Ascending aorta (tissue), 2 donors: ENCODE results near the gene IL18RAP. TPM values are rescaled to one million over a fixed set of nuclear protein-coding genes. Genes with fewer than 3 reads are reported as not detected.

Experiments
- DNase-seq, 2 donors: peaks; one replicate each; pipeline ENCODE4 v3.0.0-alpha.2; 2019; ENCODE audit warnings: low spot score in 2 of 2
- H3K27ac ChIP-seq, 2 donors: fragments of 200-600 bp; sonication (generic); one replicate each; pipeline ENCODE4 v1.5.1; 2016 to 2017; ENCODE audit warnings: mild to moderate bottlenecking in 1 of 2
- H3K27me3 ChIP-seq: fragments of 200-600 bp; sonication (generic); one replicate; pipeline ENCODE4 v1.5.1; 2017
- H3K36me3 ChIP-seq, 2 donors: fragments of 200-600 bp; sonication (generic); one replicate each; pipeline ENCODE4 v1.5.1; 2016
- H3K4me1 ChIP-seq, 2 donors: fragments of 200-600 bp; sonication (generic); one replicate each; pipeline ENCODE4 v1.5.1; 2016 to 2017; ENCODE audit warnings: mild to moderate bottlenecking in 1 of 2
- H3K4me3 ChIP-seq, 2 donors: fragments of 200-600 bp; sonication (generic); one replicate each; pipeline ENCODE4 v1.5.1; 2016 to 2017; ENCODE audit warnings: mild to moderate bottlenecking in 1 of 2
- H3K9me3 ChIP-seq, 2 donors: fragments of 200-600 bp; sonication (generic); one replicate each; pipeline ENCODE4 v1.5.1; 2016
- intact Hi-C: fragments of 100-400 bp; cut with DNase I; formaldehyde crosslinking; loops from one replicate; pipeline ENCODE4 v1.15.1; 2023
- total RNA-seq: library from RNA; depleted of rRNA; stranded (reverse); fragments of >200 nt; gene quantifications from one replicate; pipeline ENCODE4 v1.1.0, GENCODE V29; 2016
- TF ChIP-seq, protein P1 (sequence below), 3 experiments: fragments of 200-600 bp in 2 of 3; fragments of 450-650 bp in 1 of 3; sonication (generic) in 2 of 3; IDR thresholded peaks; one replicate each; pipeline ENCODE4 v1.5.1; 2016 to 2019; ENCODE audit warnings: antibody characterized with exemption in 3 of 3, mild to moderate bottlenecking in 1 of 3, moderate library complexity in 1 of 3

The IL18RAP gene
- total RNA-seq, 1 donor from 2014 or later = 0.11 TPM

DNA sequence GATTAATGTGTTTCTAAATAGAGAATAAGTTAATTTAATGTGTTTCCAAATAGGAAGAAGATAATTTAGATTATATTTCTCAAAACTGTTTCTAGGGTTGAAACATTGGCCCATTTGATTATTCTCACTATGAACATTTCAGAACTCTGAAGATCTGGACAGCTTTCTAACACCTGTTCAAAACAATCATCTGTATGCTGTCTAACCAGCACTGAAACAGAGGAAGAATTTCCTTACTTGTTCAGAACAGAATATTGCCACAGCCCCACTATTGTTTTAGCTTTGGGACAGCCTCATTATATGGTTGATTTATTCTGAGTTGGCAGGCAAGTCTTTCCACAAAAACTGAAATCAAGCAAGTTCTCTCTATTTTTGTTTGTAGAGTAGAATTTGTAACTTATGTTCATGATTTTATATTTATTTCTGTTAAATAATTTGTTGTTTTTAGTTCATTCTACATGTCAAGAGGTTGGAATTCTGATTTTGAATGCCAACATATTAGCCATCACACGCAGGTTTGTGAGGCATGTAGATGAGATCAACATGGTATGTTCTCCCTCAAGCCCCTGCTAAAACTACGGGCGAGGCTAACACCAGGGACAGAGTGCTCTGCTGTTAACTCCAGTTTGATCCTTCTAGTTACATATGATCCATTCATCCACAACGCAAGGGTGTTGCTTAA, 11.2 kb downstream of the IL18RAP start:
- Histone ChIP-seq H3K9me3 (no peaks in the 10 kb centered on the region), H3K27ac (no peak overlapping the region), H3K4me1 (no peaks in the 10 kb centered on the region), H3K4me3 (no peak overlapping the region), H3K27me3 (no peaks in the 10 kb centered on the region), H3K36me3 (no peaks in the 10 kb centered on the region)
- no peak for DNase-seq
- intact Hi-C loops = no loop called here
- TF ChIP-seq, protein P1, sequence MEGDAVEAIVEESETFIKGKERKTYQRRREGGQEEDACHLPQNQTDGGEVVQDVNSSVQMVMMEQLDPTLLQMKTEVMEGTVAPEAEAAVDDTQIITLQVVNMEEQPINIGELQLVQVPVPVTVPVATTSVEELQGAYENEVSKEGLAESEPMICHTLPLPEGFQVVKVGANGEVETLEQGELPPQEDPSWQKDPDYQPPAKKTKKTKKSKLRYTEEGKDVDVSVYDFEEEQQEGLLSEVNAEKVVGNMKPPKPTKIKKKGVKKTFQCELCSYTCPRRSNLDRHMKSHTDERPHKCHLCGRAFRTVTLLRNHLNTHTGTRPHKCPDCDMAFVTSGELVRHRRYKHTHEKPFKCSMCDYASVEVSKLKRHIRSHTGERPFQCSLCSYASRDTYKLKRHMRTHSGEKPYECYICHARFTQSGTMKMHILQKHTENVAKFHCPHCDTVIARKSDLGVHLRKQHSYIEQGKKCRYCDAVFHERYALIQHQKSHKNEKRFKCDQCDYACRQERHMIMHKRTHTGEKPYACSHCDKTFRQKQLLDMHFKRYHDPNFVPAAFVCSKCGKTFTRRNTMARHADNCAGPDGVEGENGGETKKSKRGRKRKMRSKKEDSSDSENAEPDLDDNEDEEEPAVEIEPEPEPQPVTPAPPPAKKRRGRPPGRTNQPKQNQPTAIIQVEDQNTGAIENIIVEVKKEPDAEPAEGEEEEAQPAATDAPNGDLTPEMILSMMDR (IDR thresholded peaks at IDR 0.05) = no peak

DNA sequence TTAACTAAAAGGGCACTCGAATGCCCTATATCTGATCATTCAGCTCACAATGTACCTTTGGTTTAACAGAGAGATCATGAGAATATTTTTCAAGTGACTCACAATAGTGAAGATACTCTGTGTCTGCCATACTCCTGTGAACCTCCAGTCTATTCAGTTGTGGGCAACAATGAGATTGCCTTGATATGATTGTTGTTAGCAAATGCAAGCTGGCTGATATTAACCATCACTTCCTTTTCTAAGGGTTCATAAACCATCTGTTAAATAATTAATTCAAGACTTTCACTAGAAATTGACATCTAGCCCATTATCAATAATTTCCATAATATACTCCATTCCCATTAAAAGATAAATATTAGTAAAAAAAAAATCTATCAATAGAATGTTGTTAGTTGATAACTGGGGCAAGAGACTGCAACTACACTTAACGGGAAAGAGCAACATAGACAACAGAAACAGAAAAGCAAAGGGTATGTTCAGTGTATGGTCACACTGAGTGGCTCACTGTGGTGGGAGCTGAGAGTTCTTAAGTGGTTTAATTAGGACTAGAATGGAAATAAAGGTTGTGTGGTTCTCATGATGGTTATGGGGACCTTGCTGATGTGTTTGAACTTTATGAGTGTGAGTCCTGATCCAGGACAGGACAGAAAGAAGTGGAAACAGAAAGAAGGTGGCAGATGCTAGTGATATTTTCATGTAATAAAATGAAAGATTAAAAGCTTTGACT, 11.9 kb downstream of the IL18RAP start:
- DNase-seq = no peak
- H3K27me3 ChIP-seq = no peaks in the 10 kb centered on the region
- no peak overlapping the region for H3K27ac ChIP-seq
- intact Hi-C loops = no loop called here
- H3K4me1 ChIP-seq = no peaks in the 10 kb centered on the region
- H3K36me3 ChIP-seq = no peaks in the 10 kb centered on the region
- no peaks in the 10 kb centered on the region for H3K9me3 ChIP-seq
- H3K4me3 ChIP-seq = no peak overlapping the region
- TF ChIP-seq, protein P1 (IDR thresholded peaks at IDR 0.05) = no peak

DNA sequence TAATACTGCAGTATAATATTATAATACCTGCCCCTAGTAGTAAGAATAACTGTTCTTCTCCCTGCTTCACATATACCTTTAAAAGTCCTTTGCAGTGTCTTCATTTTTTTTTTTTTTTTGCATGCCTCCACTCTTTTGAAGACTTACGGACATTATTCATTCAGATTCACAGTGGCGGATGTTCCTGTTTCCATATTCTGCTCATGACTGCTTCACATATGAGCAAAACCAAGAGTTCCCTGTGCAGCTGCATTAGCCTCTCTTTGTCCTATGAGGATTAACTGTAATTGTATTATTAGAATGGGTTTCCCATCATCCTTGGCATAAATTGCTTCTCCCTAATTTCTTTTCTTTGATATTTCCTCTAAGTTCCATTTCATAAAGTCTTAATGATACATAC, 12.8 kb downstream of the IL18RAP start:
- intact Hi-C loops = no loop called here
- Histone ChIP-seq H3K27me3 (no peaks in the 10 kb centered on the region), H3K4me1 (no peaks in the 10 kb centered on the region), H3K4me3 (no peak overlapping the region), H3K9me3 (no peaks in the 10 kb centered on the region), H3K27ac (no peak overlapping the region), H3K36me3 (no peaks in the 10 kb centered on the region)
- no peak for DNase-seq
- TF ChIP-seq, protein P1 (IDR thresholded peaks at IDR 0.05) = no peak

DNA sequence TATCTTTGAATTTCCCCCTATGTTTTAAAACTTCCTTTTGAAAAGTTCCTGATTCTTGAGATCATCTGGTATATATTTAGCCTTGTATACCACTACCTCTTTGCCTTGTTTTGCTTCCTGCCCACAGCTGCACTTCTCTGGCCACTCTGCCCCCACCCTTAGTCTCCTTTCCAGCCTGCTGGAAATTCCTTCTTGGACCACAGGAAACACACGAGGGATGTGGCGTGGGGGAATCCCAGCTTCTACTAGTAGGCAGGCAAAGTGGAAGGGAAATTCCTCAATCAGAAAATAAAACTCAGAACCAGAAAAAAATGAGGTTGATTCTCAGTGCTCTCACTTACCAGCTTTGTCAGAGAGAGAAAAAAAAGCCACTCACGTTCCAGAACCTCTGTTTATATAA, 13.4 kb downstream of the IL18RAP start:
- Histone ChIP-seq H3K27me3 (no peaks in the 10 kb centered on the region), H3K27ac (no peak overlapping the region), H3K9me3 (no peaks in the 10 kb centered on the region), H3K4me1 (no peaks in the 10 kb centered on the region), H3K4me3 (no peak overlapping the region), H3K36me3 (no peaks in the 10 kb centered on the region)
- TF ChIP-seq, protein P1 (IDR thresholded peaks at IDR 0.05) = no peak
- no peak for DNase-seq
- intact Hi-C loops = no loop called here

DNA sequence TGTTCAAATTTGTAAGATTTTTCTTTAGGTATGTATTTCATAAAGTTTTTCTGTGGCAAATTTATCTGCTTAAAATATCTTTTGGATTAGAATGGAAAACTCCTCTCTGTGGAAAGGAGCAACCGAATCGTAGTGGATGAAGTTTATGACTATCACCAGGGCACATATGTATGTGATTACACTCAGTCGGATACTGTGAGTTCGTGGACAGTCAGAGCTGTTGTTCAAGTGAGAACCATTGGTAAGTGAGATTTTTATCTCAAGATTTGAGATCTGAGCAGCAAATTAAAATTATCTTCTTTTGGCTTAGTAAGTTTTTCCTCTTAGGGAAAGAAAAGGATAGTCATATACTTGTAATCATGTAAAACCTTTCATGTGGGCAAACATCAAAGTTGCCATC, 14.2 kb downstream of the IL18RAP start:
- no peak for DNase-seq
- no peaks in the 10 kb centered on the region for H3K9me3 ChIP-seq
- intact Hi-C loops = no loop called here
- TF ChIP-seq, protein P1 (IDR thresholded peaks at IDR 0.05) = no peak
- H3K36me3 ChIP-seq = no peaks in the 10 kb centered on the region
- H3K27me3 ChIP-seq = no peaks in the 10 kb centered on the region
- H3K4me1 ChIP-seq = no peaks in the 10 kb centered on the region
- no peak overlapping the region for H3K27ac ChIP-seq
- H3K4me3 ChIP-seq = no peak overlapping the region
